Endodermal cell (in vitro differentiated cells): Measurements from ENCODE around the gene APEH. TPM values are rescaled to one million over a fixed set of nuclear protein-coding genes. Genes with fewer than 3 reads are reported as not detected.

Experiments
- DNase-seq: peaks from one replicate; pipeline ENCODE4 v3.0.0-alpha.2; 2017
- H3K27ac ChIP-seq: 2 replicates; pipeline ENCODE4 v1.5.1; 2013; ENCODE audit warnings: mild to moderate bottlenecking, low read depth, low read length, moderate library complexity
- H3K27me3 ChIP-seq: 2 replicates; pipeline ENCODE4 v1.6.1; 2013; ENCODE audit warnings: mild to moderate bottlenecking, low read length, moderate library complexity; ENCODE audit not compliant: insufficient read depth, control insufficient read depth, poor library complexity, severe bottlenecking
- H3K36me3 ChIP-seq: 2 replicates; pipeline ENCODE4 v1.7.0; 2013; ENCODE audit warnings: mild to moderate bottlenecking, low read length, moderate library complexity; ENCODE audit not compliant: control insufficient read depth, insufficient read depth
- H3K4me1 ChIP-seq: one replicate; pipeline ENCODE4 v1.7.0; 2013; ENCODE audit warnings: low read length; ENCODE audit not compliant: control insufficient read depth, insufficient read depth
- H3K4me3 ChIP-seq: 2 replicates; pipeline ENCODE4 v1.5.1; 2013; ENCODE audit warnings: mild to moderate bottlenecking, low read length, moderate library complexity
- H3K9ac ChIP-seq: 2 replicates; pipeline ENCODE4 v1.6.1; 2013; ENCODE audit warnings: mild to moderate bottlenecking, low read length, moderate library complexity; ENCODE audit not compliant: poor library complexity, severe bottlenecking; ENCODE audit errors: extremely low read depth
- H3K9me3 ChIP-seq: 2 replicates; pipeline ENCODE4 v1.6.1; 2013; ENCODE audit warnings: mild to moderate bottlenecking, low read length, moderate library complexity; ENCODE audit not compliant: control insufficient read depth
- H3K27ac Mint-ChIP-seq: 2 replicates; pipeline ENCODE4 v1.8.0; 2020; ENCODE audit warnings: mixed read lengths
- H3K27me3 Mint-ChIP-seq: 2 replicates; pipeline ENCODE4 v1.8.0; 2021; ENCODE audit warnings: mild to moderate bottlenecking, mixed read lengths; ENCODE audit not compliant: insufficient read depth
- H3K36me3 Mint-ChIP-seq: 2 replicates; pipeline ENCODE4 v1.8.0; 2020; ENCODE audit warnings: low read depth, mixed read lengths
- H3K4me1 Mint-ChIP-seq: 2 replicates; pipeline ENCODE4 v1.8.0; 2020; ENCODE audit warnings: mixed read lengths
- H3K4me3 Mint-ChIP-seq: 2 replicates; pipeline ENCODE4 v1.8.0; 2020; ENCODE audit warnings: mild to moderate bottlenecking, moderate library complexity, mixed read lengths
- H3K9me3 Mint-ChIP-seq: 2 replicates; pipeline ENCODE4 v1.8.0; 2020; ENCODE audit warnings: mild to moderate bottlenecking, mixed read lengths
- WGBS, 2 experiments: methylation state at CpG; one replicate each; pipeline versions ENCODE4 v1.1.5 to v1.1.7; 2013; ENCODE audit warnings: missing lambda C conversion rate in 2 of 2, mixed read lengths in 1 of 2; ENCODE audit not compliant: insufficient coverage in 1 of 2, insufficient read length in 1 of 2; 5-methylcytosine and 5-hydroxymethylcytosine counted together
- total RNA-seq, 2 donors: library from RNA; stranded (reverse); fragmentation: NEBNext Ultra II Directional in 1 of 2; extraction: Animal tissue kit (Norgen Biotek cat#: 25700) in 1 of 2; gene quantifications; 2 replicates in 1 of 2; 3 replicates in 1 of 2; pipeline ENCODE4 v1.2.1, GENCODE V29; 2021
- TF ChIP-seq, protein P1 (sequence below): fragments of 200-600 bp; sonication (generic); conservative IDR thresholded peaks from 2 replicates; pipeline ENCODE4 v1.5.0; 2021; ENCODE audit warnings: antibody characterized with exemption, mild to moderate bottlenecking

The APEH gene
- total RNA-seq, 2 donors from 2014 or later = 188 to 216 TPM

- 92 to 96% methylated on average over 3 to 14 of the region's 14 CpGs for WGBS, 2 experiments
- H3K4me1 ChIP-seq = no peaks in the 10 kb centered on the region
- no peak overlapping the region for H3K27ac ChIP-seq
- H3K4me1 Mint-ChIP-seq = peaks cover 10% of the 10 kb centered on the region
- no peaks in the 10 kb centered on the region for H3K9me3 Mint-ChIP-seq
- H3K36me3 Mint-ChIP-seq = peaks cover 27% of the 10 kb centered on the region
- TF ChIP-seq, protein P1, sequence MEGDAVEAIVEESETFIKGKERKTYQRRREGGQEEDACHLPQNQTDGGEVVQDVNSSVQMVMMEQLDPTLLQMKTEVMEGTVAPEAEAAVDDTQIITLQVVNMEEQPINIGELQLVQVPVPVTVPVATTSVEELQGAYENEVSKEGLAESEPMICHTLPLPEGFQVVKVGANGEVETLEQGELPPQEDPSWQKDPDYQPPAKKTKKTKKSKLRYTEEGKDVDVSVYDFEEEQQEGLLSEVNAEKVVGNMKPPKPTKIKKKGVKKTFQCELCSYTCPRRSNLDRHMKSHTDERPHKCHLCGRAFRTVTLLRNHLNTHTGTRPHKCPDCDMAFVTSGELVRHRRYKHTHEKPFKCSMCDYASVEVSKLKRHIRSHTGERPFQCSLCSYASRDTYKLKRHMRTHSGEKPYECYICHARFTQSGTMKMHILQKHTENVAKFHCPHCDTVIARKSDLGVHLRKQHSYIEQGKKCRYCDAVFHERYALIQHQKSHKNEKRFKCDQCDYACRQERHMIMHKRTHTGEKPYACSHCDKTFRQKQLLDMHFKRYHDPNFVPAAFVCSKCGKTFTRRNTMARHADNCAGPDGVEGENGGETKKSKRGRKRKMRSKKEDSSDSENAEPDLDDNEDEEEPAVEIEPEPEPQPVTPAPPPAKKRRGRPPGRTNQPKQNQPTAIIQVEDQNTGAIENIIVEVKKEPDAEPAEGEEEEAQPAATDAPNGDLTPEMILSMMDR = no peak
- peaks cover 20% of the 10 kb centered on the region for H3K36me3 ChIP-seq
- peaks cover 4% of the 10 kb centered on the region for H3K27me3 Mint-ChIP-seq
- no peak overlapping the region for H3K27ac Mint-ChIP-seq
- no peak overlapping the region for H3K9ac ChIP-seq
- no peaks in the 10 kb centered on the region for H3K27me3 ChIP-seq
- no peak overlapping the region for H3K4me3 Mint-ChIP-seq
- H3K4me3 ChIP-seq = no peak overlapping the region
- peak; percentile 53 for DNase-seq
- H3K9me3 ChIP-seq = no peaks in the 10 kb centered on the region
Observed at GRCh38 chr3:49717211-49717958, 43.2 kb downstream of the APEH start.

GRCh38 chr3:49717959-49718857 is 44.1 kb downstream of the APEH start:
- Mint-ChIP-seq H3K9me3 (no peaks in the 10 kb centered on the region), H3K4me1 (peaks cover 10% of the 10 kb centered on the region), H3K27ac (peak overlapping the region; percentile 92), H3K36me3 (peaks cover 31% of the 10 kb centered on the region), H3K27me3 (peaks cover 4% of the 10 kb centered on the region), H3K4me3 (peak overlapping the region; percentile 69)
- 96 to 99% methylated on average over 66 to 75 of the region's 75 CpGs for WGBS, 2 experiments
- TF ChIP-seq, protein P1 = no peak
- Histone ChIP-seq H3K9ac (no peak overlapping the region), H3K27me3 (no peaks in the 10 kb centered on the region), H3K4me3 (peak overlapping the region; percentile 78), H3K27ac (no peak overlapping the region), H3K9me3 (no peaks in the 10 kb centered on the region), H3K4me1 (peaks cover 7% of the 10 kb centered on the region), H3K36me3 (peaks cover 25% of the 10 kb centered on the region)
- DNase-seq = peak; percentile 81

DNA sequence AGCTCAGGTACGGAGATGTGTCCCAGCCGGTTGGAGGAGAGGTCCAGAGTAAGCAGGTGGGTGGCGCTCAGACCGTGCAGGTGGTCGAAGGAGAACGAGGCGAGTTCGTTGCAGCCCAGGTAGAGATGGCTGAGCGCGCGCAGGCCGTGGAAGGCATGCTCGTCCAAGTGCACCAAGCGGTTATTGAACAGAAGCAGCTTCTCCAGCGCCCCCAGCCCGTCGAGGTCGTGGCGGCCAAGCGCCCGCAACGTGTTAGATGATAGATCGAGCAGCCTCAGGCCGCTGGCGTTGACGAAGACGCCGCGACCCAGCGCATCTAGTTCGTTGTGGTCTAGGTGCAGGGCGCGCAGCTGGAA is 44.7 kb downstream of the APEH start:
- H3K4me1 Mint-ChIP-seq = peaks cover 10% of the 10 kb centered on the region
- Histone ChIP-seq H3K4me1 (peaks cover 7% of the 10 kb centered on the region), H3K27me3 (no peaks in the 10 kb centered on the region), H3K9me3 (no peaks in the 10 kb centered on the region), H3K9ac (peak overlapping the region; percentile 34), H3K4me3 (peak overlapping the region; percentile 78), H3K36me3 (peaks cover 25% of the 10 kb centered on the region), H3K27ac (no peak overlapping the region)
- H3K36me3 Mint-ChIP-seq = peaks cover 31% of the 10 kb centered on the region
- TF ChIP-seq, protein P1 = no peak
- 54 to 77% methylated on average over 33 of the region's 33 CpGs for WGBS, 2 experiments
- H3K4me3 Mint-ChIP-seq = peak overlapping the region; percentile 69
- no peaks in the 10 kb centered on the region for H3K9me3 Mint-ChIP-seq
- peak overlapping the region; percentile 92 for H3K27ac Mint-ChIP-seq
- H3K27me3 Mint-ChIP-seq = peaks cover 4% of the 10 kb centered on the region
- DNase-seq = no peak
